Amniotic epithelial cell (primary cell): Measurements from ENCODE around the gene ELF1.
"Not testable (repeated sequence)": the region's sequence is repeated elsewhere in the genome, so short reads cannot be mapped to it uniquely, and the experiment has no call there.

Experiments
- DNase-seq: peaks from one replicate; pipeline ENCODE4 v3.0.0-alpha.2; 2010; ENCODE audit warnings: low read depth

ELF1 gene

GRCh38 chr13:40932252-40932651 lies 86.9 kb downstream of the ELF1 start:
- no peak for DNase-seq

GRCh38 chr13:40931719-40932118 lies 87.4 kb downstream of the ELF1 start:
- no peak for DNase-seq

- not testable (repeated sequence) for DNase-seq
Measured at GRCh38 chr13:40929883-40930282, 89.2 kb downstream of the ELF1 start.

DNA sequence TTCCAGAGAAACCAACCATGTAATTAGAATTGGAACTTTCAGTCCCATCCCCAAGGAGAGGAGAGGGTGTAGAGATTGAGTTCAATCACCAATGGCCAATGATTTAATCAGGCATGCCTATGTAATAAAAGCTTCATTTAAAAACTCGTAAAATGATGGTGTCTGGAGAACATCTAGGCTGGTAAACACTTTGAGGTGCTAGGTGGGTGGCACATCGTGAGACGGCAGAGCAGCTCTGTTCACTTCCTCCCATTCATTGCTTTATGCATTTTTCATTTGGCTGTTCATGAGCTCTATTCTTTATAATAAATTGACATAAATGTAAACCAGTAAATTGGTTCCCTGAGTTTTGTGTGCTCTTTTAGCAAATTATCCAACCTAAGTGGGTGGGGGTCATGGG lies 90.1 kb downstream of the ELF1 start:
- no peak for DNase-seq

GRCh38 chr13:40927929-40928328 lies 91.2 kb downstream of the ELF1 start:
- no peak for DNase-seq

- DNase-seq = no peak
Measured at GRCh38 chr13:40923867-40924266, 95.2 kb downstream of the ELF1 start.

GRCh38 chr13:40922437-40923040 lies 96.6 kb downstream of the ELF1 start:
- no peak for DNase-seq

GRCh38 chr13:40920826-40921225 lies 98.3 kb downstream of the ELF1 start:
- DNase-seq = peak; percentile 11

DNA sequence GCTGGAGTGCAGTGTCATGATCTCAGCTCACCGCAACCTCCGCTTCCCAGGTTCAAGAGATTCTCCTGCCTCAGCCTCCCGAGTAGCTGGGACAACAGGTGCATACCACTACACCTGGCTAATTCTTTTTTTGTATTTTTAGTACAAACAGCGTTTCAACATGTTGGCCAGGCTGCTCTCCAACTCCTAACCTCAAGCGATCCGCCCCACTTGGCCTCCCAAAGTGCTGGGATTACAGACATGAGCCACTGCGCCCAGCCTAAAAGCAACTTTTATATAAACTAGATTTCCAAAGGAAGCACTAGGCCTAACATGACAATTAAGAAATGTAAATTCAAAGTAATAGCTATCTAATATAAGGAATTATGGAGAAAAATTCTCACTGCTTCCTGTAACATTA lies 99.2 kb downstream of the ELF1 start:
- DNase-seq = not testable (repeated sequence)

- DNase-seq = peak; percentile 9
Measured at GRCh38 chr13:40916207-40916998, 102.7 kb downstream of the ELF1 start.

GRCh38 chr13:40914863-40915262 lies 104.3 kb downstream of the ELF1 start:
- not testable (repeated sequence) for DNase-seq

DNA sequence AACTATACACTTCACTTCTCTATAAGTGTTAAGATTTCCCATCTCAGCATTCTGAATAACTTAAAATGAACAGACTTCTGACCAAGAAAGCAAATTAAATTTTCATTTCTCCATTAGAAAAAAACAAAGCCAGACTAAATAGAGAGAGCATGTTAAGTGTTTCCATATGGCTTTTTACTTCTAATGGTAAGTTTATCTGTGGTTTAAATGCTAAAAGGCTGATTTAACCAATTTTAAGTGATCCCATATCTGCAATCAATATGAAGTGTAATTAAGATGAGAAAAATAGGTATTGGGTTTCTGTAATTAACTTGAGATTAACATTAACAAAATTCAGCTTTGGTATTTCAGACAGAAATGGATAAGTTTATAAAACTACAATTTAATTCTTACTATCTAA lies 107.8 kb downstream of the ELF1 start:
- no peak for DNase-seq

DNA sequence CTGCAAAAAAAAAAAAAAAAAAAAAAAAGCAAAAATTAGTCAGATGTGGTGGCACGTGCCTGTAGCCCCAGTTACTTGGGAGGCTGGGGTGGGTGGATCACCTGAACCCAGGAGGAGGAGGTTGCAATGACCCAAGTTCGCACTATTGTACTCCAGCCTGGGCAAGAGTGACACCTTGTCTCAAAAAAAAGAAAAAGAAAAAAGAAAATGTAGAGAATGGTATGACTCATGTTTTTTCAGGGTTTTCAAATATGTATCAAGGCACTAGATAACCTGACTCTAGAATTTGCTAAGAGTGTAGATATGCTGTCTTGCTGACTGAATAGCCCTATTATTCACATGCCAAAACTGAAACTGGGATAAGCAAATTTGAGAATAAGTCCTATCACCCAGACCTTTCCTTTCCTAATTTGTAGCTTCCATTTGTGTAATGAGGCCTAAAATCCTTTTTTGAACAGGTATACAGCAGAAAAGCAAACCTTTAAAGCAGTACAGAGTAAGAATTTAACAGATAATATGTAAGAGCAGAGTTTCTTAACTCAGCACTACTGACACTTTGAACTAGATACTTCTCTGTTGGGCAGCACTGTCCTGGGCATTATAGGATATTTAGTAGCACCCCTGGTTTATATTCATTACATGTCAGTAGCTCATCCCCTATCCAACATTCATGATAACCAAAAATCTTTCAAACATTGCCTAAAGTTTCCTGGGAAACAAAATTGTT lies 108.6 kb downstream of the ELF1 start:
- DNase-seq = peak; percentile 69

- not testable (repeated sequence) for DNase-seq
Measured at GRCh38 chr13:40909541-40910200, 109.4 kb downstream of the ELF1 start.

DNA sequence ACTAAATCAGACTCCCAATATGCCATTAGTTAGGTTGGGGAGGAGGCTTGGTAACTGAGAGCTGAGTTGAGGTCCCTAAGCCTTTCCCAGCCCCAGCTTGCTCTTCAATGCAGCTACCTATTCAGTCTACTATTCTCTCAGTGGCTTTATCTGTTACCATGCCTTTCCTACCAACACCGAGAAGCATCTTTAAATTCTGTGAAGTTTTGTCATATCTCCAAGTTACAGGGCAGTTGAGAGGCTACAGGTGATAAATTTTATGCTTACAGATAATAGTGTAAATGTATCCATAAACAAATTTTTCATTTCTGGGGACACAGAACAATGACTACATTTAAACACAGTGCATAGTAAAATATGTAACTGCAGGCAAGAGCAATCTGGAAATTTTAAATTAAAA lies 110.6 kb downstream of the ELF1 start:
- no peak for DNase-seq

- not testable (repeated sequence) for DNase-seq
Measured at GRCh38 chr13:40901032-40901431, 118.1 kb downstream of the ELF1 start.

DNA sequence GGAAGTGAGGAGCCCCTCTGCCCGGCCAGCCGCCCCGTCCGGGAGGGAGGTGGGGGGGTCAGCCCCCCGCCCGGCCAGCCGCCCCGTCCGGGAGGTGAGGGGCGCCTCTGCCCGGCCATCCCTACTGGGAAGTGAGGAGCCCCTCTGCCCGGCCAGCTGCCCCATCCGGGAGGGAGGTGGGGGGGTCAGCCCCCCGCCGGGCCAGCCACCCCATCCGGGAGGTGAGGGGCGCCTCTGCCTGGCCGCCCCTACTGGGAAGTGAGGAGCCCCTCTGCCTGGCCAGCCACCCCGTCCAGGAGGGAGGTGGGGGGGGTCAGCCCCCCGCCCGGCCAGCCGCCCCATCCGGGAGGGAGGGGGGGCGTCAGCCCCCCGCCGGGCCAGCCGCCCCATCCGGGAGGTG lies 118.5 kb downstream of the ELF1 start:
- not testable (repeated sequence) for DNase-seq

DNA sequence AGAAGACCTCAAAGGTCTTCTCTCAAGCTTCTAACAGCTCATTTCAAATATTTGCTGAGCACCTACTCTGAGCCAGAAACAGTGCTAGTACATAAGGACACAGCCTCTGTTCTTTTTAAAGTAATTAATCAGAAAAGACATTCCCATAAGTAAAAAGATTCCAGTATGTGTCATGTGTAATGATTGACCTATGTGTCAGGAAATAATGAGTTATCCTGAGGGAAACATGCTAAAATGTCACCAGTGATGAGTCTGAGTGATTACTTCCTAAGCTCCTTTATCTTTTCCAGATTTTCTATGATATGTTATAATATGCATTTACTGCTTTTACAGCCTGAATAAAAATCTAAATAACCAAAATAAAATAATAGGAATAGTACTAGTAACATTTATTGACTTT lies 122.1 kb downstream of the ELF1 start:
- no peak for DNase-seq

DNA sequence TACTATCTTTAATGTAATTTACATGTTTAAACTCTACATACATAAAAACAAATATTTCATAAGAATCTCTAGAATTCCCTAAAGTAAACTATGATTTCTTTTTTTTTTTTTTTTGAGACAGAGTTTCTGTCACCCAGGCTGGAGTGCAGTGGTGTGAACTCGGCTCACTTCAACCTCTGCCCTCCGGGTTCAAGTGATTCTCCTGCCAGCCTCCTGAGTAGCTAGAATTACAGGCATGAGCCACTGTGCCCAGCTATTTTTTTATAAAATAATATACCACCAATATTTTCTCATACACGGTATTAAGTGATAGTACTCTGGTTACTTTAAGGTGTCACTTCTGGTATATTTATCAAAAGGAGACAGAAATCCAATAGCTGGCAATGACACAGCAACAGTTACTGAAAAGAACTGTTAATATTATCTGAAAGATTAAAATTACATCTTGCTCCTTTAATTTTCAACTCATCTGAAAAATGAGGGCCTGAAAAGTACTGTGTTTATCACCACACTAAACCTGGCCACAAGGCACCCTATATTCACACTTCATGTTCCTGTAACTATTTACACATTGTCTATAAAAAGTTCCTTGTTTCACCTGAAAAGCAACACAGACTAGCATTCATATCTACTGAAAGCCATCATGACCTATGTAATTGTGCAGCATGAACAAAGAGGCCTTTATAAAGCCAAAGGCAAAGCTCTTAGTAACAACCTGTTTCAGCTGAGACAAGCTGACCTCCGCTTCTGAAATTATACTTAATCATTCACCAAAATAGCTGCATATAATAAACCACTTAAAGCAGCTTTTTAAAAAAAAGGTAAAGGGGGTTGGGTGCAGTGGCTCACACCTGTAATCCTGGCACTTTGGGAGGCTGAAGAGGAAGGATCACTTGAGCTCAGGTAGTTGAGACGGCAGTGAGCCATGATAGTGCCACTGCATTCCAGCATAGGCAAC lies 123.6 kb downstream of the ELF1 start:
- no peak for DNase-seq

- not testable (repeated sequence) for DNase-seq
Measured at GRCh38 chr13:40893573-40893972, 125.5 kb downstream of the ELF1 start.

- DNase-seq = no peak
Measured at GRCh38 chr13:40886017-40886416, 133.1 kb downstream of the ELF1 start.
